ENCODE measurements around the gene WDR5B.
A peak's percentile ranks its signal among the peaks of the same experiment; 100 is the strongest.

The WDR5B gene

DNA sequence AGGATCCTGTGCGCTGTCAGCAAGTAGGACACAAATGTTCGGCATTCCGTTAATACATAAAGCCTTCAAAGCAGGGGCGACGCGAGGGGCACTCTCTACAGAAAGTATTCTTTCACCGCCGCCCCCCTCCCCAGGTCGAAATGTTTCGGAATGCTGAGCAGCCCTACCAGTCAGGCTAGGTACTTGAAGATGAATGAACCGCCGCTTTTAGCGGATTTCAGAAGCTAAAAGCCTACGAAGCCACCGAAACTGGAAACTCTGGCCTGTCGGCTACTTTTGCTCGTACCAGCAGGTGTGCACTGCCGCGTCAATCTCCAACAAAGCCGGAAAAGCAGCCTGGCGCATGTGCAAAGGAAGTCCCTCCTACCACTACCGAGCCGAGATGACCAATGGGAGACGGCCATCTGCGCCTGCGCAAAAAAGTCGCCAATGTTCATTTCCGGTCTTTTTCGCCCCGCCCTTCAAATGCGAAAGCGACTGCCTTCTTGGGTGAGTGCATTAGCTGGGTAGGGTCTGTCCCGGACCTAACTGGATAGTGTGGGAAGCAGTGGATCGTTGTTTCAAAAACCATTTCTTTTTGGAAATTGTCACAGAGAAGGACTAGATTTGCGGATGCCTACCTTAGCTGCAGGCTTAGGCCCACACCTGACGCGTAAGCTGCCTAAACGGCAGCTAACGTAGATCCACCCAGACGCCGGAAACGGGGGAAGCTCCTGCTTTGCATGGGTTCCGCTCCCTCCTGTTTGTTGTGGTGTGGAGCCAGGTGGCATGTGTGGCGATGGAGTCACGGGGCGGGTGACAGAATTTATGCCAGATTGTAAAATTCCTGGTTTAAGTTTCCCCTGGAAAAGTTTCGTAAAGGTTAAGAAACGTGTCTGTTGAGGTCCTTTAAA, at the start of gene WDR5B:
WDR5B (minus strand) TSS at position 301 of the 893 bp plus-strand sequence. CDS start 534 bp downstream, outside the sequence.
- peak within 1 kb of the TSS; percentile 87 for H3K9ac ChIP-seq (ENCODE audit: insufficient read length, low read depth)
- peak within 1 kb of the TSS; percentile 81 for H3K4me3 ChIP-seq (ENCODE audit: insufficient read length, low read depth)
- no peak for TF ChIP-seq SUZ12 (IDR thresholded peaks at IDR 0.05; ENCODE audit: extremely low read depth, insufficient read depth, insufficient read length)
- no peak for TF ChIP-seq ZNF274 (IDR thresholded peaks at IDR 0.05; ENCODE audit: low read depth, low read length)
- TF ChIP-seq YY1 (IDR thresholded peaks at IDR 0.05; ENCODE audit: insufficient read depth, insufficient read length): no peak
- no peaks in the 10 kb centered on the region for H3K9me3 ChIP-seq (ENCODE audit: insufficient read depth, low read length)
- no peaks in the 10 kb centered on the region for H3K27me3 ChIP-seq (ENCODE audit: insufficient read depth, insufficient read length)
- DNase-seq (ENCODE audit: low read depth, low spot score): peak; percentile 96
- peaks cover 35% of the 10 kb centered on the region for H3K36me3 ChIP-seq (ENCODE audit: insufficient read depth, insufficient read length, low read length)
- no peaks in the 10 kb centered on the region for H3K4me1 ChIP-seq (ENCODE audit: insufficient read depth, insufficient read length)

DNA sequence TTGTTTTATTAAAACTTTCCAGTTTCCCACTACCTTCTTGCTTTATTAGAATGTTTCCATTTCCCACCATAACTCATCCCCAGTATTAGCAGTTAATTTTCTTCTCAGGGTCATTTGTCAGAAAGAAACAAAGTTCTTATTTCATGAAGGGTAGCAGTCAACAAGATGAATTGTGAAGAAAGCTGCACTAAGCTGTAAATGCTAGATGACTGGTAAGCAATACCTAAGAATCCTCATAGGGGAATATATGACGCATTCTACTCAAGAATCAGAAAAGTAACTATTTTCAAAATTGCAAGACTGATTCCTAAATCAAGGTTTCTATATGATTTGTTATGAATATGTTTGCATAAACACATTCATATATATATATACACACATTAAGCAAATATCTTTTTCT, 48.8 kb upstream of the WDR5B start:
- Histone ChIP-seq H3K36me3 (ENCODE audit: insufficient read depth, insufficient read length, low read length) (peaks cover 67% of the 10 kb centered on the region), H3K4me3 (ENCODE audit: insufficient read length, low read depth) (no peak overlapping the region), H3K9me3 (ENCODE audit: insufficient read depth, low read length) (no peaks in the 10 kb centered on the region), H3K4me1 (ENCODE audit: insufficient read depth, insufficient read length) (no peaks in the 10 kb centered on the region), H3K27me3 (ENCODE audit: insufficient read depth, insufficient read length) (no peaks in the 10 kb centered on the region), H3K9ac (ENCODE audit: insufficient read length, low read depth) (no peak overlapping the region)
- TF ChIP-seq SUZ12 (IDR thresholded peaks at IDR 0.05; ENCODE audit: extremely low read depth, insufficient read depth, insufficient read length) (no peak), YY1 (IDR thresholded peaks at IDR 0.05; ENCODE audit: insufficient read depth, insufficient read length) (no peak), ZNF274 (IDR thresholded peaks at IDR 0.05; ENCODE audit: low read depth, low read length) (no peak)
- DNase-seq (ENCODE audit: low read depth, low spot score): no peak

DNA sequence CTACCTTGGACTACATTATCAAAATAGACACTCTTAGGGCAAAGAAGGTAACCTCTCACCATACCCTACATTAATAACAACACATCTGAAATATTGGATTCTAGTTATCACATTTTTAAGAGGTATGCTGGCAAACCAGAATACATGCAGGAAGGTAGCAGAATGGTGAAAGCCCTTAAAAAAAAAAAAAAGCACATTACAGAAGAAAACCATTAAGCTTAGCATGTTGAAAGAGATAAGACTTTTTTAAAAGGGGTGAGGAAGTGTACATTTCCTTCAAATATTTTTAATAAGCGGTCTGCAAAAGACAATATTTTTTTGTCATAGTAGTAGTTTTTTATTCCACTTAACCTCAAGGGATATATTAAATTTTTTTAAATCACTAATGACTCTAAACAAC, 46.5 kb upstream of the WDR5B start:
- H3K36me3 ChIP-seq (ENCODE audit: insufficient read depth, insufficient read length, low read length): peaks cover 89% of the 10 kb centered on the region
- no peak for TF ChIP-seq ZNF274 (IDR thresholded peaks at IDR 0.05; ENCODE audit: low read depth, low read length)
- no peak for TF ChIP-seq SUZ12 (IDR thresholded peaks at IDR 0.05; ENCODE audit: extremely low read depth, insufficient read depth, insufficient read length)
- no peak for TF ChIP-seq YY1 (IDR thresholded peaks at IDR 0.05; ENCODE audit: insufficient read depth, insufficient read length)
- H3K9ac ChIP-seq (ENCODE audit: insufficient read length, low read depth): no peak overlapping the region
- no peaks in the 10 kb centered on the region for H3K27me3 ChIP-seq (ENCODE audit: insufficient read depth, insufficient read length)
- H3K9me3 ChIP-seq (ENCODE audit: insufficient read depth, low read length): no peaks in the 10 kb centered on the region
- H3K4me3 ChIP-seq (ENCODE audit: insufficient read length, low read depth): no peak overlapping the region
- H3K4me1 ChIP-seq (ENCODE audit: insufficient read depth, insufficient read length): no peaks in the 10 kb centered on the region
- no peak for DNase-seq (ENCODE audit: low read depth, low spot score)

DNA sequence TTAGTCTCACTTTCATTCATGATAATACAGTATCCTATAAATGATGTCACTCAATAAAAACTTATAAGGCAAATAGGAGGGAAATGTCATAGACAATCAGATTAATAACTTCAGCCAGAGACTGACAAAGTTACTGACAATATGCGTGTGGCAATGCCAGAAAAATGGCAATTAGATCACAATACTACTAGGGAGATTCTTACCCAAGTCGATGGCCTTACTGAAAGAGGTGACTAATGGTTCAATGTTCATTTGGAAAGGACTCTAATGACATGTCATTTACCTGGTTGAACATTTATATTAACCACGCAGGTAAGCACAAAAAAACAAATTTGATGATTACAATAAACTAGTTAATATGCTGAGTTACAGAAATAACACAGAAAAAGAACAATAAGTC, 45.9 kb upstream of the WDR5B start:
- TF ChIP-seq SUZ12 (IDR thresholded peaks at IDR 0.05; ENCODE audit: extremely low read depth, insufficient read depth, insufficient read length) (no peak), ZNF274 (IDR thresholded peaks at IDR 0.05; ENCODE audit: low read depth, low read length) (no peak), YY1 (IDR thresholded peaks at IDR 0.05; ENCODE audit: insufficient read depth, insufficient read length) (no peak)
- H3K4me3 ChIP-seq (ENCODE audit: insufficient read length, low read depth): no peak overlapping the region
- H3K4me1 ChIP-seq (ENCODE audit: insufficient read depth, insufficient read length): no peaks in the 10 kb centered on the region
- peaks cover 91% of the 10 kb centered on the region for H3K36me3 ChIP-seq (ENCODE audit: insufficient read depth, insufficient read length, low read length)
- no peak overlapping the region for H3K9ac ChIP-seq (ENCODE audit: insufficient read length, low read depth)
- no peaks in the 10 kb centered on the region for H3K27me3 ChIP-seq (ENCODE audit: insufficient read depth, insufficient read length)
- DNase-seq (ENCODE audit: low read depth, low spot score): no peak
- no peaks in the 10 kb centered on the region for H3K9me3 ChIP-seq (ENCODE audit: insufficient read depth, low read length)

DNA sequence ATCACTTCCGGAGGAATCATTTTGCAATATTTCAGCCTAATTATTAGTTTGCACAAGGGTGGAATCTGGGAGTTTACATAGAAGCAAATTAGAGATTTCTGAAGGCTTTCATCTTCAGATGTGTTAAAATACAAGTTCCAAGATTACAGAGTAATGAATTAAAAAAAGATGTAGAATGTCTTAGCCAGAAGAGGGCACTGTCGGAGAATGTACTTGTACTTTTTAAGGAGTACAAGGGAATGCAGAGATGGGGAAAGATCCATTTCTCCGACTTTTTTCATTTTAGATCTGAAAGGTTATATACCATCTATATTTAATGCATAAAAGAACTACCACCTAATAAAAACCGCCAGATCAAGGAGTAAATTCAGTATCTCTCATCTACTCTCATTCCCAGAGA, 43.1 kb upstream of the WDR5B start:
- Histone ChIP-seq H3K4me1 (ENCODE audit: insufficient read depth, insufficient read length) (no peaks in the 10 kb centered on the region), H3K27me3 (ENCODE audit: insufficient read depth, insufficient read length) (no peaks in the 10 kb centered on the region), H3K4me3 (ENCODE audit: insufficient read length, low read depth) (no peak overlapping the region), H3K36me3 (ENCODE audit: insufficient read depth, insufficient read length, low read length) (peaks cover 85% of the 10 kb centered on the region), H3K9ac (ENCODE audit: insufficient read length, low read depth) (no peak overlapping the region), H3K9me3 (ENCODE audit: insufficient read depth, low read length) (no peaks in the 10 kb centered on the region)
- DNase-seq (ENCODE audit: low read depth, low spot score): peak; percentile 11
- TF ChIP-seq YY1 (IDR thresholded peaks at IDR 0.05; ENCODE audit: insufficient read depth, insufficient read length) (no peak), SUZ12 (IDR thresholded peaks at IDR 0.05; ENCODE audit: extremely low read depth, insufficient read depth, insufficient read length) (no peak), ZNF274 (IDR thresholded peaks at IDR 0.05; ENCODE audit: low read depth, low read length) (no peak)

DNA sequence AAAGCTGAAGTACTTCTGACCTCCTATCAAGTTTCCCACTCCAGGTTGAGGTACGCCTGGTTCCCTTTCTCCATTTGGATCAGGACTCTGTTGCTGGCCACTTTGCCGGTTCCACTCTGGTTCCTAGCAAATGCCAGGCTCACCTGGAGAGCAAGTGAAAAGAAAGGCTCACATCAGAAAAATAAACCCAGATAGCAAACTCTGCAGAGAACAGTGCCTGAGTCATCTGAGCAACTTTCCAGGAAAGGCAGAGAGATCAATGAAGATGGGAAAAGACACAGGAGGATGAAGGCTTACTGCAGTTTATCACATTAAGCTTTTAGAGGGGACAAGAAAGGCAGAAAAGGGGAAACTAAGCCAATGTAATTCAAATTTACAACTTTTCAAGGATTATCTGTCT, 41.8 kb upstream of the WDR5B start:
- TF ChIP-seq ZNF274 (IDR thresholded peaks at IDR 0.05; ENCODE audit: low read depth, low read length) (no peak), YY1 (IDR thresholded peaks at IDR 0.05; ENCODE audit: insufficient read depth, insufficient read length) (no peak), SUZ12 (IDR thresholded peaks at IDR 0.05; ENCODE audit: extremely low read depth, insufficient read depth, insufficient read length) (no peak)
- no peak overlapping the region for H3K4me3 ChIP-seq (ENCODE audit: insufficient read length, low read depth)
- no peaks in the 10 kb centered on the region for H3K27me3 ChIP-seq (ENCODE audit: insufficient read depth, insufficient read length)
- no peak overlapping the region for H3K9ac ChIP-seq (ENCODE audit: insufficient read length, low read depth)
- H3K36me3 ChIP-seq (ENCODE audit: insufficient read depth, insufficient read length, low read length): peaks cover 87% of the 10 kb centered on the region
- no peaks in the 10 kb centered on the region for H3K9me3 ChIP-seq (ENCODE audit: insufficient read depth, low read length)
- DNase-seq (ENCODE audit: low read depth, low spot score): no peak
- no peaks in the 10 kb centered on the region for H3K4me1 ChIP-seq (ENCODE audit: insufficient read depth, insufficient read length)

DNA sequence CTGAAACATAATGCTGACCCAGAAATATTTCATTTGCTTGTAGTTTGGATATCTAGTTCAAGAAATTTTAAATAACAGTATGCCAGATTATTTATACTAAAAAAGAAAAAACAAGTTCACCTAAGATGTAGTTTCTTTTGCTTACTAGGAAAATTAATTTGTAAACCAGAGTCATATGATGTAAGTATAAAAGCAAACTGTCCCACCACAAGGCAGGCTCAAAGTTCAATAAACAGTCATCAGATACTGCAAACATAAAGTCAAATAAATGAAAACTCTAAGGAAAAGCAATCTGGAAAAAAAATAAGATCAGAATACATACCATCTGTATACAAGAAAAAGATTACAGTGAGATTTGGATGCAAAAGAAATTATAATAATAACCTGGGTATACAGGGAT, 40.2 kb upstream of the WDR5B start:
- Histone ChIP-seq H3K9ac (ENCODE audit: insufficient read length, low read depth) (no peak overlapping the region), H3K36me3 (ENCODE audit: insufficient read depth, insufficient read length, low read length) (peaks cover 82% of the 10 kb centered on the region), H3K27me3 (ENCODE audit: insufficient read depth, insufficient read length) (no peaks in the 10 kb centered on the region), H3K9me3 (ENCODE audit: insufficient read depth, low read length) (no peaks in the 10 kb centered on the region), H3K4me1 (ENCODE audit: insufficient read depth, insufficient read length) (no peaks in the 10 kb centered on the region), H3K4me3 (ENCODE audit: insufficient read length, low read depth) (no peak overlapping the region)
- TF ChIP-seq ZNF274 (IDR thresholded peaks at IDR 0.05; ENCODE audit: low read depth, low read length) (no peak), YY1 (IDR thresholded peaks at IDR 0.05; ENCODE audit: insufficient read depth, insufficient read length) (no peak), SUZ12 (IDR thresholded peaks at IDR 0.05; ENCODE audit: extremely low read depth, insufficient read depth, insufficient read length) (no peak)
- no peak for DNase-seq (ENCODE audit: low read depth, low spot score)
